ENCODE measurements around the gene GPC1. TPM values are rescaled to one million over a fixed set of nuclear protein-coding genes. Genes with fewer than 3 reads are reported as not detected.
A peak's percentile ranks its signal among the peaks of the same experiment; 100 is the strongest.
"Not testable (repeated sequence)": the region's sequence is repeated elsewhere in the genome, so short reads cannot be mapped to it uniquely, and the experiment has no call there.

GPC1 gene, protein sequence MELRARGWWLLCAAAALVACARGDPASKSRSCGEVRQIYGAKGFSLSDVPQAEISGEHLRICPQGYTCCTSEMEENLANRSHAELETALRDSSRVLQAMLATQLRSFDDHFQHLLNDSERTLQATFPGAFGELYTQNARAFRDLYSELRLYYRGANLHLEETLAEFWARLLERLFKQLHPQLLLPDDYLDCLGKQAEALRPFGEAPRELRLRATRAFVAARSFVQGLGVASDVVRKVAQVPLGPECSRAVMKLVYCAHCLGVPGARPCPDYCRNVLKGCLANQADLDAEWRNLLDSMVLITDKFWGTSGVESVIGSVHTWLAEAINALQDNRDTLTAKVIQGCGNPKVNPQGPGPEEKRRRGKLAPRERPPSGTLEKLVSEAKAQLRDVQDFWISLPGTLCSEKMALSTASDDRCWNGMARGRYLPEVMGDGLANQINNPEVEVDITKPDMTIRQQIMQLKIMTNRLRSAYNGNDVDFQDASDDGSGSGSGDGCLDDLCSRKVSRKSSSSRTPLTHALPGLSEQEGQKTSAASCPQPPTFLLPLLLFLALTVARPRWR
- 1 to 10 TPM; 5.8 to 7.9 TPM for total RNA-seq

DNA sequence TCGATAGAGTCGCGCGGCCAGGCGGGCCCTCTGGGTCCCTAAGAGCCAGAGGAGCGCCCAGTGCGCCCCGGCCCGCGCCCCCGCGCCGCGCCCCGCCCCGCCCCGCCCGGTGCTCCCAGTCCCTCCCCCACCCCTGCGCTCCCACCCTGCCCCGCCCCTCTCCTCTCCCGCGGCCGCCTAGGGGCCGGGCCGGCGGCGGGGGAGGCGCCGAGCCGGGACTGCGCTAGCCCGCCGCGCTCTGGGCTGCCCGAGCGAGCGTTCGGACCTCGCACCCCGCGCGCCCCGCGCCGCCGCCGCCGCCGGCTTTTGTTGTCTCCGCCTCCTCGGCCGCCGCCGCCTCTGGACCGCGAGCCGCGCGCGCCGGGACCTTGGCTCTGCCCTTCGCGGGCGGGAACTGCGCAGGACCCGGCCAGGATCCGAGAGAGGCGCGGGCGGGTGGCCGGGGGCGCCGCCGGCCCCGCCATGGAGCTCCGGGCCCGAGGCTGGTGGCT lies at the start of gene GPC1:
TSS of gene GPC1 (plus strand) at position 207 of the 491 bp plus-strand sequence. CDS start at position 463, 256 bp downstream.
- ChIA-PET POLR2A (interaction anchor here (1.0 kb wide), 2 partner anchors 11 to 1034 kb away, joined by 3 read pairs; no protein-coding TSS in a partner anchor), CTCF (no interaction called here)
- Mint-ChIP-seq H3K27ac (peak within 1 kb of the TSS; percentile 77), H3K4me3 (peak within 1 kb of the TSS; percentile 83), H3K9me3 (no peaks in the 10 kb centered on the region), H3K27me3 (peaks cover 16% of the 10 kb centered on the region), H3K36me3 (ENCODE audit: low read depth) (no peaks in the 10 kb centered on the region), H3K4me1 (peaks cover 12% of the 10 kb centered on the region)
- peak; percentile 75 for DNase-seq

GRCh38 chr2:240386326-240386725 lies 49.1 kb upstream of the GPC1 start:
- H3K27ac Mint-ChIP-seq, result no peak overlapping the region
- no peaks in the 10 kb centered on the region for H3K36me3 Mint-ChIP-seq (ENCODE audit: low read depth)
- CTCF ChIA-PET, result interaction anchor here (0.9 kb wide), 1 partner anchor 128 kb away, joined by 3 read pairs; no protein-coding TSS in a partner anchor
- no peaks in the 10 kb centered on the region for H3K27me3 Mint-ChIP-seq
- DNase-seq, result no peak
- no peaks in the 10 kb centered on the region for H3K9me3 Mint-ChIP-seq
- no peaks in the 10 kb centered on the region for H3K4me1 Mint-ChIP-seq
- POLR2A ChIA-PET, result no interaction called here
- no peak overlapping the region for H3K4me3 Mint-ChIP-seq

DNA sequence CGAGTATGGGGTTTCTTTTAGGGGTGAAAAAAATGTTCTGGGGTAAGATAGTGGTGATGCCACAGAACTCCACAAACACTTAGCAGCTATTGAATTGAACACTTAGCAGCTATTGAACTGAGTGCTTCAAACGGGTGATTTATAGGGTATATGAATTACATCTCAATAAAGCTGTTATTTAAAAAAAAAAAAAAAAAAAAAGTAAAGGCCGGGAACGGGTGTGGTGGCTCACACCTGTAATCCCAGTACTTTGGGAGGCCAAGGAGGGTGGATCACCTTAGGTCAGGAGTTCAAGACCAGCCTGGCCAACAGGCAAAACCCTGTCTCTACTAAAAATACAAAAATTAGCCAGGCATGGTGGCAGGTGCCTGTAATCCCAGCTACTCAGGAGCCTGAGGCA lies 48.7 kb upstream of the GPC1 start:
- DNase-seq; H3K36me3 Mint-ChIP-seq (ENCODE audit: low read depth); H3K27me3 Mint-ChIP-seq; H3K4me3 Mint-ChIP-seq; H3K4me1 Mint-ChIP-seq; POLR2A ChIA-PET; H3K9me3 Mint-ChIP-seq; H3K27ac Mint-ChIP-seq: not testable (repeated sequence)
- CTCF ChIA-PET, result interaction anchor here (0.9 kb wide), 1 partner anchor 127 kb away, joined by 3 read pairs; no protein-coding TSS in a partner anchor

- Mint-ChIP-seq H3K9me3 (no peaks in the 10 kb centered on the region), H3K4me3 (no peak overlapping the region), H3K27ac (no peak overlapping the region), H3K27me3 (no peaks in the 10 kb centered on the region), H3K36me3 (ENCODE audit: low read depth) (no peaks in the 10 kb centered on the region), H3K4me1 (no peaks in the 10 kb centered on the region)
- ChIA-PET CTCF (no interaction called here), POLR2A (no interaction called here)
- no peak for DNase-seq
Measured at GRCh38 chr2:240387325-240387668, 48.2 kb upstream of the GPC1 start.

GRCh38 chr2:240387669-240388358 lies 47.6 kb upstream of the GPC1 start:
- CTCF ChIA-PET, result no interaction called here
- Mint-ChIP-seq H3K4me1 (peaks cover 3% of the 10 kb centered on the region), H3K27me3 (no peaks in the 10 kb centered on the region), H3K4me3 (no peak overlapping the region), H3K27ac (no peak overlapping the region), H3K9me3 (no peaks in the 10 kb centered on the region), H3K36me3 (ENCODE audit: low read depth) (no peaks in the 10 kb centered on the region)
- no peak for DNase-seq
- POLR2A ChIA-PET, result no interaction called here

DNA sequence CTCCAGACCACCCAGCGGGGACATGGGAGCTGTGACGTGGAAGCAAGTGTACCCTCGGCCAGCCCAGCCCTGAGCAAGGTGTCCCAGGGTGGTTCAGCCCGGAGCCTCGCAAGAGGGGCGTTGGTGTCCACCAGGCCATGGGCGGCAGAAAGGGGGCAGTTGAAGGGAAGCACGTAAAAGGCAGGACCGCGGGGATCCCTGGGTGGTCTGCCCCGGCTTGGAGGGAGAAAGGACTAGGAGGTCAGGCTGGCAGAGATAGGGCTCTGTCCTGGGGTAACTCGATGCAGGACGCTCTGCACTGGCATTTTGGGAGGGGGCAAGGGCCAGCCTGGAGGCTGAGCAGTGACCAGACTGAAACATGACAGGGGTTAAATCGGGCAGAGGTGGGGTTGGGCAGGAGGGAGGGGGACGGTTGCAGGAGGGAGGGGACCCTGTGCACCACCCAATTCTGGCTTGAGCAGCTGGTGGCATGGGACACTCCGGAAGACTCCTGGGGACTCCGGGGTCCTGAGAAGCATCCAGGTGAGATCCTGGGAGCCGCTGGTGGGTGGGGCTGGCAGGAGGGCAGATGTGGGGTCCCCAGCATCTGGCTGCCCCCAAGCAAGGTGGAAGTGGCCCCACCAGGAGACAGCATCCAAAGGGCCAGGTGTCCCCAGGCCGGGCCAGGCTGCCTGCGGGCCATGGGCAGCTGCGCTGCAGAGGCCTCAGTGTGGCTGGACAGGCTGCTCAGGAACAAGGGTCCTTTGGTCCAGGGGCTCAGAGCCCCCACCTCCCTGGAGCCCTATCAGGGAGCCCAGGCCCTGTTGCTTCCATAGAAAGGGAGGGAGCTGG lies 46.8 kb upstream of the GPC1 start:
- DNase-seq, result no peak
- Mint-ChIP-seq H3K4me3 (no peak overlapping the region), H3K27me3 (no peaks in the 10 kb centered on the region), H3K27ac (no peak overlapping the region), H3K36me3 (ENCODE audit: low read depth) (no peaks in the 10 kb centered on the region), H3K9me3 (no peaks in the 10 kb centered on the region), H3K4me1 (peaks cover 3% of the 10 kb centered on the region)
- CTCF ChIA-PET, result no interaction called here
- POLR2A ChIA-PET, result no interaction called here

DNA sequence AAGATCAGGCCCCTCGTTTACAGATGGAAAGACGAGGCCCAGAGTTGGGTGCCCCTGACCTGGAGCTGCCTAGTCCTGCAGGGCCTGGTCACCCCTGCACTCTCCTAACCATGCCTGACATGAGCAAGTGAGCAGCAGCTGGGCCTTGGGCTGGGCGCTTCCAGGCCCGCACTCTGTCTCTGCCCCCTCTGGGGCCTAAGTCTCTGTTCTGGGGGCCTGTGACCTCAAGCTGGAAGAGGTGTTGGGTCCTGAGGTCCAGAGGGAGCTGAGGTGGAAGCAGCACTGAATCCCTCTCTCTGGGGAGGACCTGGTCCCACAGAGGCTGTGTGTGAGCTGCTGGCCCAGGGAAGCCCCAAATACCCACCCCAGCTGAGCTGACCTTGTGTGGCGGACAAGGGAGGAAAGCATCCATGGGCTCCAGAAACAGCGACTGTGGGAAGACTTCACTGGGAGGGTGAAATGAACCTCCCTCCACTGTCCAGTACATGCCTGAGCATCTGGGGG lies 46.1 kb upstream of the GPC1 start:
- Mint-ChIP-seq H3K27me3 (no peaks in the 10 kb centered on the region), H3K4me1 (peaks cover 3% of the 10 kb centered on the region), H3K9me3 (no peaks in the 10 kb centered on the region), H3K4me3 (no peak overlapping the region), H3K27ac (no peak overlapping the region), H3K36me3 (ENCODE audit: low read depth) (no peaks in the 10 kb centered on the region)
- POLR2A ChIA-PET, result no interaction called here
- DNase-seq, result no peak
- CTCF ChIA-PET, result no interaction called here

- Mint-ChIP-seq H3K9me3 (no peaks in the 10 kb centered on the region), H3K4me1 (peaks cover 3% of the 10 kb centered on the region), H3K27ac (no peak overlapping the region), H3K4me3 (no peak overlapping the region), H3K36me3 (ENCODE audit: low read depth) (no peaks in the 10 kb centered on the region), H3K27me3 (no peaks in the 10 kb centered on the region)
- DNase-seq, result no peak
- ChIA-PET POLR2A (no interaction called here), CTCF (no interaction called here)
Measured at GRCh38 chr2:240390091-240391073, 45.1 kb upstream of the GPC1 start.

GRCh38 chr2:240391111-240392051 lies 44.1 kb upstream of the GPC1 start:
- no peaks in the 10 kb centered on the region for H3K27me3 Mint-ChIP-seq
- ChIA-PET CTCF (no interaction called here), POLR2A (no interaction called here)
- peaks cover 3% of the 10 kb centered on the region for H3K4me1 Mint-ChIP-seq
- no peaks in the 10 kb centered on the region for H3K9me3 Mint-ChIP-seq
- no peaks in the 10 kb centered on the region for H3K36me3 Mint-ChIP-seq (ENCODE audit: low read depth)
- no peak overlapping the region for H3K27ac Mint-ChIP-seq
- H3K4me3 Mint-ChIP-seq, result no peak overlapping the region
- DNase-seq, result no peak

DNA sequence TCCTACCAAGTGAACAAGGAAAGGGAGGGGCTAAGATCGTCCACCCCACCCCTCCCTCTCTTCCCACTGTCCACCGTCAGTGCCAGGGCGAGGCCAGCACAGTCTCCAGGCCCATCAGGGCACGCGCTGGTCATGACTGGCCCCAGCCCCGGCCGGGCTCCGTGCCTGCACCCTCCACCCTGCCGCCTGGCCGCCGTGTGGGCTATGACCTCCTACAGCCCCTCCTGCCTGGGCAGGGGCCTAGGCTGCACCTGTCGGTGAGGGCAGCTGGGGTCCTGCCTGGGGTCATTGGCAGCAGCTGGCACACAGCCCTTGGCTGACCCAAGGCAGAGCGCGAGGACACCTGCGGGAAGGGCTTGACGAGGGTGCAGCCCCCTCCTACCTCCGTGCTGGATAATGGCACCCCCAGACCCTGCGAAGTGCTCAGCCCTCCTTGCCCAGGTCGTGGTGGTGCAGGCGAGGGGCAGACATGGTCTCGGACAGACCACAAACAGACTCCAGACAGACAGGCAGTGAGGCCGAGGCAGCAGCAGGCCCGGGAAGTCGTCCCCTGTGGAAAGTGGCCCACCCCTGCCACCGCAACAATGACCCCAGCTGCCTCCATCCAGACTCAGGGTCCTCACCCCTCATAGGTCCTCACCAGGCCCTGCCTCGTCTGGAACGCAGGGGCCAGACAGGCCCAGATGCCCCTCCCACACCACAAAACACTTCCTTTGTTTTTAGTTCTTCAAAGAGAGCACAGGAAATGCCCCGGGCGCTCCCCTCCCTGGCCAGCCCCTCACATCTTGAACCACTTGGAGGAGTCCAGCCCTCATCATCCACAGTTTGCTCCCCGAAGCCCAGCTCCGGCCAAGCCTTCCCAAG lies 43.1 kb upstream of the GPC1 start:
- DNase-seq, result no peak
- ChIA-PET CTCF (no interaction called here), POLR2A (interaction anchor here (0.9 kb wide), 1 partner anchor 39 kb away, joined by 3 read pairs; no protein-coding TSS in a partner anchor)

More for the DNA sequence above, 43.1 kb upstream of the GPC1 start:
- Mint-ChIP-seq H3K27ac (no peak overlapping the region), H3K27me3 (no peaks in the 10 kb centered on the region), H3K4me3 (no peak overlapping the region), H3K9me3 (no peaks in the 10 kb centered on the region), H3K4me1 (peaks cover 3% of the 10 kb centered on the region), H3K36me3 (ENCODE audit: low read depth) (no peaks in the 10 kb centered on the region)

All from activated CD4-positive, alpha-beta memory T cell treated with anti-CD3 and anti-CD28 coated beads, Interleukin-2, amount 10 ng/mL, durations not matched to agents 7 days and 5 days (primary cell).